Mesendoderm (in vitro differentiated cells): ENCODE data around the gene TNK1.

ENCODE experiments used
- DNase-seq: peaks from one replicate; pipeline ENCODE4 v3.0.0; 2013
- H2AK5ac ChIP-seq: 2 replicates; pipeline ENCODE4 v1.6.1; 2013; ENCODE audit warnings: low read length, inconsistent platforms
- H2BK120ac ChIP-seq: 2 replicates; pipeline ENCODE4 v1.6.1; 2013; ENCODE audit warnings: low read depth, mild to moderate bottlenecking, low read length, moderate library complexity, mixed read lengths
- H2BK15ac ChIP-seq: replicated peaks from 2 replicates; pipeline ENCODE4 v1.6.1; 2013; ENCODE audit warnings: low read depth, mild to moderate bottlenecking, moderate library complexity
- H2BK5ac ChIP-seq: 2 replicates; pipeline ENCODE4 v1.6.1; 2013; ENCODE audit warnings: low read length, inconsistent platforms
- H3K18ac ChIP-seq: 2 replicates; pipeline ENCODE4 v1.6.1; 2013; ENCODE audit warnings: mild to moderate bottlenecking, low read length, mixed read lengths
- H3K23ac ChIP-seq: one replicate; pipeline ENCODE4 v1.6.1; 2013; ENCODE audit warnings: low read length
- H3K27ac ChIP-seq: 2 replicates; pipeline ENCODE4 v1.5.1; 2013; ENCODE audit warnings: low read depth, mild to moderate bottlenecking, inconsistent platforms, low read length, moderate library complexity
- H3K27me3 ChIP-seq: 2 replicates; pipeline ENCODE4 v1.6.1; 2013; ENCODE audit warnings: low read length, control low read depth, mild to moderate bottlenecking, inconsistent platforms; ENCODE audit not compliant: insufficient read depth, poor library complexity
- H3K36me3 ChIP-seq: 2 replicates; pipeline ENCODE4 v1.6.1; 2013; ENCODE audit warnings: low read length, inconsistent platforms; ENCODE audit not compliant: control insufficient read depth, insufficient read depth
- H3K4ac ChIP-seq: one replicate; pipeline ENCODE4 v1.6.1; 2013; ENCODE audit warnings: low read depth, mild to moderate bottlenecking, low read length, moderate library complexity
- H3K4me1 ChIP-seq: 2 replicates; pipeline ENCODE4 v1.6.1; 2013; ENCODE audit warnings: low read depth, low read length, inconsistent platforms; ENCODE audit not compliant: control insufficient read depth
- H3K4me2 ChIP-seq: 2 replicates; pipeline ENCODE4 v1.6.1; 2013; ENCODE audit warnings: low read length
- H3K4me3 ChIP-seq: 2 replicates; pipeline ENCODE4 v1.5.1; 2013; ENCODE audit warnings: mild to moderate bottlenecking, low read length
- H3K56ac ChIP-seq: one replicate; pipeline ENCODE4 v1.6.1; 2013; ENCODE audit warnings: low read length
- H3K79me1 ChIP-seq: 2 replicates; pipeline ENCODE4 v1.6.1; 2013; ENCODE audit warnings: low read length, inconsistent platforms
- H3K79me2 ChIP-seq: 2 replicates; pipeline ENCODE4 v1.6.1; 2013; ENCODE audit warnings: mild to moderate bottlenecking, low read length; ENCODE audit not compliant: control insufficient read depth, insufficient read depth
- H3K9ac ChIP-seq: 2 replicates; pipeline ENCODE4 v1.6.1; 2013; ENCODE audit warnings: low read length, inconsistent platforms
- H4K5ac ChIP-seq: one replicate; pipeline ENCODE4 v1.6.1; 2013; ENCODE audit warnings: low read length
- H4K8ac ChIP-seq: one replicate; pipeline ENCODE4 v1.6.1; 2013; ENCODE audit warnings: low read depth, mild to moderate bottlenecking, control low read depth, low read length, moderate library complexity
- WGBS: extraction: QIAGEN DNeasy Blood & Tissue Kit; methylation state at CpG from one replicate; pipeline ENCODE4 v1.1.7; 2013; ENCODE audit warnings: low lambda C conversion rate, missing lambda C conversion rate; ENCODE audit not compliant: insufficient coverage; ENCODE audit errors: extremely low coverage; 5-methylcytosine and 5-hydroxymethylcytosine counted together

The TNK1 gene

GRCh38 chr17:7411427-7411750 lies 30.5 kb downstream of the TNK1 start:
- no peak overlapping the region for H4K8ac ChIP-seq
- no peak overlapping the region for H3K23ac ChIP-seq
- no peak overlapping the region for H2BK120ac ChIP-seq
- no peak overlapping the region for H2BK5ac ChIP-seq
- no peak overlapping the region for H3K9ac ChIP-seq
- no peak overlapping the region for H3K56ac ChIP-seq
- no peak for DNase-seq
- H3K27me3 ChIP-seq = no peaks in the 10 kb centered on the region
- H3K4ac ChIP-seq = no peak overlapping the region
- H3K4me2 ChIP-seq = no peak overlapping the region
- no peak overlapping the region for H2BK15ac ChIP-seq
- no peaks in the 10 kb centered on the region for H3K36me3 ChIP-seq
- H3K27ac ChIP-seq = no peak overlapping the region
- no peaks in the 10 kb centered on the region for H3K79me2 ChIP-seq
- H3K79me1 ChIP-seq = no peaks in the 10 kb centered on the region
- H3K4me3 ChIP-seq = no peak overlapping the region
- no peak overlapping the region for H3K18ac ChIP-seq
- H2AK5ac ChIP-seq = no peak overlapping the region
- no CpG with 5 or more reads among the region's 8 CpGs for WGBS
- H4K5ac ChIP-seq = no peak overlapping the region
- H3K4me1 ChIP-seq = peaks cover 4% of the 10 kb centered on the region

- H3K27ac ChIP-seq = no peak overlapping the region
- H2BK15ac ChIP-seq = no peak overlapping the region
- H3K4ac ChIP-seq = no peak overlapping the region
- no peak overlapping the region for H3K18ac ChIP-seq
- no peak overlapping the region for H3K56ac ChIP-seq
- DNase-seq = no peak
- H3K27me3 ChIP-seq = no peaks in the 10 kb centered on the region
- H3K36me3 ChIP-seq = no peaks in the 10 kb centered on the region
- no peak overlapping the region for H3K4me3 ChIP-seq
- no peak overlapping the region for H2AK5ac ChIP-seq
- H2BK5ac ChIP-seq = no peak overlapping the region
- H4K5ac ChIP-seq = no peak overlapping the region
- H3K4me1 ChIP-seq = no peaks in the 10 kb centered on the region
- no peak overlapping the region for H4K8ac ChIP-seq
- no peak overlapping the region for H2BK120ac ChIP-seq
- H3K23ac ChIP-seq = peak overlapping the region; percentile 3
- no peaks in the 10 kb centered on the region for H3K79me2 ChIP-seq
- no peak overlapping the region for H3K9ac ChIP-seq
- H3K4me2 ChIP-seq = no peak overlapping the region
- no CpG with 5 or more reads among the region's 6 CpGs for WGBS
- H3K79me1 ChIP-seq = no peaks in the 10 kb centered on the region
Observed at GRCh38 chr17:7413346-7413985, 32.6 kb downstream of the TNK1 start.

- Histone ChIP-seq H2AK5ac (no peak overlapping the region), H3K4me3 (no peak overlapping the region), H4K8ac (no peak overlapping the region), H4K5ac (no peak overlapping the region), H2BK120ac (no peak overlapping the region), H3K4me2 (no peak overlapping the region), H3K27me3 (no peaks in the 10 kb centered on the region), H3K23ac (no peak overlapping the region), H2BK15ac (no peak overlapping the region), H3K79me1 (no peaks in the 10 kb centered on the region), H2BK5ac (no peak overlapping the region), H3K4ac (no peak overlapping the region), H3K4me1 (no peaks in the 10 kb centered on the region), H3K36me3 (no peaks in the 10 kb centered on the region), H3K27ac (no peak overlapping the region), H3K9ac (no peak overlapping the region), H3K79me2 (no peaks in the 10 kb centered on the region), H3K18ac (no peak overlapping the region), H3K56ac (no peak overlapping the region)
- no CpG with 5 or more reads among the region's 14 CpGs for whole genome bisulfite sequencing
- no peak for DNase-seq
Observed at GRCh38 chr17:7414837-7415236, 33.9 kb downstream of the TNK1 start.

- WGBS = no CpG with 5 or more reads among the region's 23 CpGs
- Histone ChIP-seq H3K4ac (no peak overlapping the region), H3K9ac (no peak overlapping the region), H3K79me1 (no peaks in the 10 kb centered on the region), H2BK120ac (no peak overlapping the region), H2AK5ac (no peak overlapping the region), H3K56ac (no peak overlapping the region), H3K4me1 (no peaks in the 10 kb centered on the region), H3K36me3 (no peaks in the 10 kb centered on the region), H3K27ac (no peak overlapping the region), H3K79me2 (no peaks in the 10 kb centered on the region), H4K8ac (no peak overlapping the region), H3K27me3 (no peaks in the 10 kb centered on the region), H3K18ac (no peak overlapping the region), H4K5ac (no peak overlapping the region), H2BK15ac (no peak overlapping the region), H3K4me3 (no peak overlapping the region), H3K4me2 (no peak overlapping the region), H2BK5ac (no peak overlapping the region), H3K23ac (no peak overlapping the region)
- no peak for DNase-seq
Observed at GRCh38 chr17:7415784-7416183, 34.9 kb downstream of the TNK1 start.

GRCh38 chr17:7416323-7416722 lies 35.4 kb downstream of the TNK1 start:
- Histone ChIP-seq H4K8ac (no peak overlapping the region), H3K56ac (no peak overlapping the region), H3K9ac (no peak overlapping the region), H3K4ac (no peak overlapping the region), H4K5ac (no peak overlapping the region), H3K23ac (no peak overlapping the region), H2BK5ac (no peak overlapping the region), H2BK120ac (no peak overlapping the region), H3K27me3 (no peaks in the 10 kb centered on the region), H3K36me3 (no peaks in the 10 kb centered on the region), H3K4me2 (no peak overlapping the region), H3K79me1 (no peaks in the 10 kb centered on the region), H3K4me3 (no peak overlapping the region), H3K4me1 (no peaks in the 10 kb centered on the region), H3K27ac (no peak overlapping the region), H2BK15ac (no peak overlapping the region), H3K79me2 (no peaks in the 10 kb centered on the region), H3K18ac (no peak overlapping the region), H2AK5ac (no peak overlapping the region)
- no peak for DNase-seq
- no CpG with 5 or more reads among the region's 6 CpGs for WGBS

GRCh38 chr17:7417056-7417655 lies 36.3 kb downstream of the TNK1 start:
- H3K27me3 ChIP-seq = no peaks in the 10 kb centered on the region
- H3K4me1 ChIP-seq = no peaks in the 10 kb centered on the region
- no peaks in the 10 kb centered on the region for H3K79me2 ChIP-seq
- no CpG with 5 or more reads among the region's 54 CpGs for WGBS
- H3K4me2 ChIP-seq = no peak overlapping the region
- H2AK5ac ChIP-seq = no peak overlapping the region
- no peak overlapping the region for H3K9ac ChIP-seq
- H3K56ac ChIP-seq = no peak overlapping the region
- H3K4ac ChIP-seq = no peak overlapping the region
- no peaks in the 10 kb centered on the region for H3K36me3 ChIP-seq
- no peak overlapping the region for H3K27ac ChIP-seq
- no peaks in the 10 kb centered on the region for H3K79me1 ChIP-seq
- no peak overlapping the region for H2BK15ac ChIP-seq
- H2BK5ac ChIP-seq = no peak overlapping the region
- H4K8ac ChIP-seq = no peak overlapping the region
- no peak for DNase-seq
- H4K5ac ChIP-seq = no peak overlapping the region
- H2BK120ac ChIP-seq = no peak overlapping the region
- no peak overlapping the region for H3K18ac ChIP-seq
- H3K23ac ChIP-seq = no peak overlapping the region
- no peak overlapping the region for H3K4me3 ChIP-seq
